Measurements from ENCODE around the gene PALM2AKAP2.

- no peak for TF ChIP-seq EZH2 (IDR thresholded peaks at IDR 0.05; ENCODE audit: insufficient read depth, poor library complexity, severe bottlenecking)
- TF ChIP-seq EZH2phosphoT487 (IDR thresholded peaks at IDR 0.05; ENCODE audit: insufficient read depth, low read depth), result no peak
Observed at GRCh38 chr9:109812331-109812730, 32.3 kb downstream of the PALM2AKAP2 start.

Data from GM23248 (cell line).